IPS-15b (cell line): ENCODE results near the gene ZNF544.
A peak's percentile ranks its signal among the peaks of the same experiment; 100 is the strongest.
"Not testable (repeated sequence)": the region's sequence is repeated elsewhere in the genome, so short reads cannot be mapped to it uniquely, and the experiment has no call there.

ENCODE experiments used
- H3K27me3 ChIP-seq: one replicate; pipeline ENCODE4 v1.6.1; 2013; ENCODE audit warnings: low read length; ENCODE audit not compliant: control insufficient read depth, insufficient read depth
- H3K36me3 ChIP-seq: one replicate; pipeline ENCODE4 v1.6.1; 2013; ENCODE audit warnings: low read length; ENCODE audit not compliant: control insufficient read depth, insufficient read depth
- H3K4me1 ChIP-seq: one replicate; pipeline ENCODE4 v1.6.1; 2013; ENCODE audit warnings: mild to moderate bottlenecking, low read length; ENCODE audit not compliant: control insufficient read depth, insufficient read depth
- H3K4me3 ChIP-seq: one replicate; pipeline ENCODE4 v1.5.1; 2013; ENCODE audit warnings: low read depth, low read length
- H3K9ac ChIP-seq: one replicate; pipeline ENCODE4 v1.6.1; 2013; ENCODE audit warnings: low read depth, mild to moderate bottlenecking, low read length
- H3K9me3 ChIP-seq: one replicate; pipeline ENCODE4 v1.6.1; 2013; ENCODE audit warnings: mild to moderate bottlenecking, low read length; ENCODE audit not compliant: control insufficient read depth, insufficient read depth

The ZNF544 gene

GRCh38 chr19:58284199-58284598 is 55.5 kb downstream of the ZNF544 start:
- peaks cover 5% of the 10 kb centered on the region for H3K4me1 ChIP-seq
- peaks cover 36% of the 10 kb centered on the region for H3K36me3 ChIP-seq
- no peaks in the 10 kb centered on the region for H3K9me3 ChIP-seq
- H3K27me3 ChIP-seq = no peaks in the 10 kb centered on the region
- H3K9ac ChIP-seq = no peak overlapping the region
- no peak overlapping the region for H3K4me3 ChIP-seq

DNA sequence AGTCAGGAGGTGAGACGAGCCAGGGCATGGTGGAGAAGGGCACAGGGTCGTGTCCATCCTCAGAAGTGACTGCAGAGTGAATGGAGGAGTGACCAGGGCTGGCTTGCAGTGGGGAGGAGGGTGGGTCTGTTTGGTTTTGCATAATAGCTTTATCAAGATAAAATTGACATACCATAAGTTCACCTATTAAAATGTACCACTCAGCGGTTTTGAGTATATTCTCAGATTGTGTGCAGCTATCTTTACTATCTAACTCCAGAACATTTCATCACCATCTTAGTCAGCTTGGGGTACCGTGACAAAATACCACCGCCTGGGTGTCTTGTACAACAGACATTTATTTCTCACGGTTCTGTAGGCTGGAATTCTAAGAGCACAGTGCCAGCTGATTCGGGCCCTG is 63.2 kb downstream of the ZNF544 start:
- Histone ChIP-seq H3K9ac (no peak overlapping the region), H3K36me3 (peaks cover 62% of the 10 kb centered on the region), H3K4me3 (no peak overlapping the region), H3K4me1 (no peaks in the 10 kb centered on the region), H3K27me3 (no peaks in the 10 kb centered on the region), H3K9me3 (peaks cover 5% of the 10 kb centered on the region)

- H3K4me3 ChIP-seq = no peak overlapping the region
- H3K4me1 ChIP-seq = no peaks in the 10 kb centered on the region
- no peaks in the 10 kb centered on the region for H3K27me3 ChIP-seq
- H3K36me3 ChIP-seq = peaks cover 56% of the 10 kb centered on the region
- no peak overlapping the region for H3K9ac ChIP-seq
- H3K9me3 ChIP-seq = peaks cover 5% of the 10 kb centered on the region
Measured at GRCh38 chr19:58294743-58295374, 66.1 kb downstream of the ZNF544 start.

DNA sequence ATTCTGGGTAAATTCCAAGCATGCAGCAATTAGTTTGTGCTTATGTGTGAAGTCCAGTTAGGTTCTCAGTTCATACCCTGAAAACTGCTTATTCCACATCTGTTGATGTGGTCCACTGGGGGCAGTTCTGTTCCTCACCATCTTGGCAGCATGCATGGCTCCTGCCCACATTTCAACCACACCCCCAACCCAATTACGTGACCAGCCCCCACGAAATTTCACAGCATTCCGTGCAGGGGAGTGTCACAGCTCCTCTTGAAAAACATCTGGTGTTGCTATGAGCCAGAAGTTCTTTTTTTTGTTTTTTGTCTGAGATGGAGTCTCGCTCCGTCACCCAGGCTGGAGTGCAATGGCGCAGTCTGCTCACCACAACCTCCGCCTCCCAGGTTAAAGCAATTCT is 67.4 kb downstream of the ZNF544 start:
- H3K4me1 ChIP-seq = no peaks in the 10 kb centered on the region
- peaks cover 56% of the 10 kb centered on the region for H3K36me3 ChIP-seq
- no peak overlapping the region for H3K4me3 ChIP-seq
- no peak overlapping the region for H3K9ac ChIP-seq
- H3K27me3 ChIP-seq = no peaks in the 10 kb centered on the region
- peaks cover 5% of the 10 kb centered on the region for H3K9me3 ChIP-seq

DNA sequence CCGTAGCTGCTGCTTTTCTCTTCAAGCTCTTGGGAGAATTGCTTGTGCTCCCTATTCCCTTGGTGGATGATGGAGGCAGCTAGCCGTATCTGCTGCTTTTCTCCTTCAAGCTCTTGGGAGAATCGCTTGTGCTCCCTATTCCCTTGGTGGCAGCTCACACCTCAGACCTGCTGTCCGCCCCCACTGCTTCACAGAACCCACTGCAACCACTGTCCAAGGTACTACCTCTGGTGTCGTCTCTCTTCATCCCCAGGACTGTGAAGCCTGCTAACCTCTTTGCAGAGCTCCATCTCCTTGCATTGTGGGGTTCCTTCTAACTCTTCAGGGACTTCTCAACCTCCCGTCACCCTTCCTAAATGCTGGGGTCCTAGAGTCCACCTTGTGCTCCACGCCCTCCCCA is 71.9 kb downstream of the ZNF544 start:
- H3K4me3 ChIP-seq = no peak overlapping the region
- peaks cover 17% of the 10 kb centered on the region for H3K36me3 ChIP-seq
- no peak overlapping the region for H3K9ac ChIP-seq
- no peaks in the 10 kb centered on the region for H3K9me3 ChIP-seq
- no peaks in the 10 kb centered on the region for H3K27me3 ChIP-seq
- no peaks in the 10 kb centered on the region for H3K4me1 ChIP-seq

DNA sequence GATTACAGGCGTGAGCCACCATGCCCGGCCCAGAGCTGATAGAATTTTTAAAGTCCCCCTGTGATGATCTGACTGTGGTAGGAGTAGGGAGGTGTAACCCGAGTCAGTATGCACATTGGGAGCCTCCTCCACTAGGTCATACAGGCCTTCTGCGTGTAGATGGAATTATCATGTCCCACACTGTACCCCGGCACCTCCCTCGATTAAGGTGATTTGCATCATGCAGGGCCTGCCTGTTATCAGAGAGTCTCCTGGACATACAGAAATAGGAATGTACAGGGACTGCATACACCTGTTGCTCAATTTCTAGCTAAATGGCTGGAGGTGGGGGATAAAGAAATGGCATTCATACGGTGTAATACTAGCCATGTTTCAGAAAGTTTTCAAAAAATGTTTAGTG is 75.5 kb downstream of the ZNF544 start:
- Histone ChIP-seq H3K9ac (no peak overlapping the region), H3K36me3 (peaks cover 20% of the 10 kb centered on the region), H3K4me1 (peaks cover 3% of the 10 kb centered on the region), H3K4me3 (peak overlapping the region; percentile 100), H3K9me3 (no peaks in the 10 kb centered on the region), H3K27me3 (no peaks in the 10 kb centered on the region)

DNA sequence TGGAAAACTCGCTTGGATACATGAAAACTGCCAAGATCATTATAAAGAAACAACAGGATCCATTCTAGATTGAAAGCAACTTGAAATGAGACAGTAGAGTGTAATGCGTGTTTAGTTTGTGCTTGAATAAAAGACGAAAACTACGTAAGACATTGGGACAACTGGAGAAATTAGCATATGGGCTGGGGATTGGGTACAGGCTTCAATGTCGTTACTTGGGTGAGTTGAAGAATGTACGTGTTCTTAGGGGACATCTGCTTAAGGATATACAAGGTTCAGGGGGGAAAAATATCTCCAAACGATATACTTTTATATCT is 76.0 kb downstream of the ZNF544 start:
- Histone ChIP-seq H3K9ac (peak overlapping the region; percentile 18), H3K36me3 (peaks cover 19% of the 10 kb centered on the region)

DNA sequence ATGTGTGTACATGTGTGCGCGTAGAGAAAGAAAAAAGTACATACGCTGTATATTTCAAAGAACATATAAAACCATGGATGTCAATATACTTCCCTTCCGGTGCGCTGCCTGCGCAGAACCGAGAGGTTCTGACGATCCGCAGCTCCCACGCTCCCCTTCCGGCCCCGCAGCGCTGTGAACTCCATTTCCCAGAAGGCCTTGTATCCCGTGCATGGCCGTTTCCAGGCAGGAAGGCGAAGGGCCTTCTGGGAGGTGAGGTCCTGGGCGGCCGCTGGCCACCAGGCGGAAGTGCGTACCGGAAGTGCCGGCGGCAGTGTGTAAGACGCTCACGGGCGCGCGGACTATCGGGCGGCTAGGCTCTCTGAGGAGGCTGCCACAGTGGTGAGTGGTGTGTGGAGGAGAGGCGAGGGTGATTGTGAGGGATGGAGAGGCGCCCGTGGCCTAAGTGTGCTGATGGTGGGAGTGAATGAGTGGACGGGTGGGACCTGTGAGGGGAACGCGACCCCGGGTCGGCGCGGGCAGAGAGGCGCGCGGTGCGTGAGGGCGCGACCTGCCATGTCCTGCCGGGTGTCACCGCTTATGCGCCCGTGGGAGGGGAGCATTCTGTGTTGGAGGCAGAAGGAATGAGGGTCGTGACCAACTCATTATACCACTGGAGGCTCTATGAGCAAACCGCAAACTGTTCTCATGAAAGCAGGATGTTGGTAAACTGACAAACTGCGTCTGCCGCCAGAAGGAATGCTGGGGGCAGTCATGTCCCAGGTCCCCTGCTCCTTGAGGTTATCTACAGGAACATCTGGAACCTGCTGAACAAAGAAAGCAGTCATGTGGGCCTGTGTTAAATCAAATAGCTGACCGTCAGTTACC is 76.6 kb downstream of the ZNF544 start, which contains the start of gene ERVK3-1:
Gene ERVK3-1 (plus strand): TSS at position 313 of the 867 bp plus-strand sequence. CDS start 6,792 bp downstream, outside the sequence.
- H3K9ac ChIP-seq = peak within 1 kb of the TSS; percentile 79
- peaks cover 14% of the 10 kb centered on the region for H3K36me3 ChIP-seq
- no peaks in the 10 kb centered on the region for H3K27me3 ChIP-seq
- peak within 1 kb of the TSS; percentile 100 for H3K4me3 ChIP-seq
- H3K4me1 ChIP-seq = peaks cover 3% of the 10 kb centered on the region
- H3K9me3 ChIP-seq = no peaks in the 10 kb centered on the region

More for the DNA sequence above, 76.0 kb downstream of the ZNF544 start:
- H3K4me3 ChIP-seq = peak overlapping the region; percentile 100
- no peaks in the 10 kb centered on the region for H3K27me3 ChIP-seq
- H3K9me3 ChIP-seq = no peaks in the 10 kb centered on the region
- peaks cover 3% of the 10 kb centered on the region for H3K4me1 ChIP-seq

GRCh38 chr19:58305932-58306323 is 77.2 kb downstream of the ZNF544 start:
- Histone ChIP-seq H3K9me3 (no peaks in the 10 kb centered on the region), H3K4me3 (peak overlapping the region; percentile 100), H3K9ac (peak overlapping the region; percentile 79), H3K4me1 (peaks cover 3% of the 10 kb centered on the region), H3K36me3 (peaks cover 14% of the 10 kb centered on the region), H3K27me3 (no peaks in the 10 kb centered on the region)

- H3K9me3 ChIP-seq = no peaks in the 10 kb centered on the region
- peaks cover 26% of the 10 kb centered on the region for H3K36me3 ChIP-seq
- H3K4me3 ChIP-seq = no peak overlapping the region
- H3K27me3 ChIP-seq = no peaks in the 10 kb centered on the region
- H3K9ac ChIP-seq = no peak overlapping the region
- H3K4me1 ChIP-seq = peaks cover 3% of the 10 kb centered on the region
Measured at GRCh38 chr19:58307736-58308135, 79.0 kb downstream of the ZNF544 start.

GRCh38 chr19:58310685-58311084 is 82.0 kb downstream of the ZNF544 start:
- H3K36me3 ChIP-seq = peaks cover 32% of the 10 kb centered on the region
- not testable (repeated sequence) for H3K4me3 ChIP-seq, H3K9ac ChIP-seq, H3K4me1 ChIP-seq, H3K9me3 ChIP-seq, H3K27me3 ChIP-seq

DNA sequence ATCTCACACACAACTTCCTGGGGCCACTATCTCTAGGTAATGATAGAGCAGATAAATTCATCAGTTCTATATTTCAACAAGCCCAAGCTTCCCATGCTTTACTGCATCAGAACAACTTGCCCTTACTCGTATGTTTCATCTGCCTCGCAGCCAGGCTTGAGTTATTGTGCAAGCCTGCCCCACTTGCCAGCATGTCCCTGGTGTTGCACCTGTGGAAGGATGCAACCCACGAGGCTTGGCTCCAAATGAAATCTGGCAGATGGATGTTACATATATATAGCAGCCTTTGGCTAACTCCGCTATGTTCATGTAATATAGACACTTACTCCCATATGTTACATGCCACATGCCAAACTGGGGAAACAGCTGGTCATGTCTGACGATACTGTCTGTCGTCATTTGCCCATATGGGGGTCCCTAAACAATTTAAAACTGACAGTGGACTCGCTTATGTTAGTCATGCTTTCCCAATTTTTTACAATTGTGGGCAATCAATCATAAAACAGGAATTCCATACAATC is 82.7 kb downstream of the ZNF544 start:
- Histone ChIP-seq H3K36me3 (peaks cover 36% of the 10 kb centered on the region), H3K9ac (no peak overlapping the region), H3K9me3 (no peaks in the 10 kb centered on the region)

More for the DNA sequence above, 82.7 kb downstream of the ZNF544 start:
- H3K4me1 ChIP-seq = no peaks in the 10 kb centered on the region
- no peaks in the 10 kb centered on the region for H3K27me3 ChIP-seq
- no peak overlapping the region for H3K4me3 ChIP-seq
